ENCODE measurements around the gene HHATL. TPM values are rescaled to one million over a fixed set of nuclear protein-coding genes. Genes with fewer than 3 reads are reported as not detected.

Gene HHATL
- total RNA-seq, 2 experiments from 2014 or later: not detected

- DNase-seq (no peak), ATAC-seq (no peak)
- peaks cover 9% of the 10 kb centered on the region for H3K36me3 Mint-ChIP-seq (ENCODE audit: low read depth)
- ChIA-PET CTCF (interaction anchor here (0.6 to 0.9 kb wide), 2 partner anchors 10 to 834 kb away, joined by 3 to 4 read pairs; no protein-coding TSS in a partner anchor), POLR2A (no interaction called here)
- H3K9me3 Mint-ChIP-seq (ENCODE audit: low read depth): no peaks in the 10 kb centered on the region
- peaks cover 14% of the 10 kb centered on the region for H3K4me1 Mint-ChIP-seq
- H3K27ac Mint-ChIP-seq: peak overlapping the region; percentile 34
- no peak overlapping the region for H3K4me3 Mint-ChIP-seq
- peaks cover 2% of the 10 kb centered on the region for H3K27me3 Mint-ChIP-seq
- intact Hi-C loops (cut with DNase I, micrococcal nuclease): loop anchor here (5.0 to 10.0 kb wide), 2 partner anchors 91 to 93 kb away; no protein-coding TSS in a partner anchor
Measured at GRCh38 chr3:42651248-42652091, 51.1 kb downstream of the HHATL start.

- H3K36me3 Mint-ChIP-seq (ENCODE audit: low read depth): peaks cover 15% of the 10 kb centered on the region
- ChIA-PET POLR2A (no interaction called here), CTCF (no interaction called here)
- H3K4me3 Mint-ChIP-seq: no peak overlapping the region
- H3K27me3 Mint-ChIP-seq: peaks cover 2% of the 10 kb centered on the region
- intact Hi-C loops (cut with DNase I, micrococcal nuclease): loop anchor here (5.0 to 10.0 kb wide), 2 partner anchors 93 to 95 kb away; no protein-coding TSS in a partner anchor
- DNase-seq: no peak
- no peak overlapping the region for H3K27ac Mint-ChIP-seq
- no peaks in the 10 kb centered on the region for H3K9me3 Mint-ChIP-seq (ENCODE audit: low read depth)
- peaks cover 14% of the 10 kb centered on the region for H3K4me1 Mint-ChIP-seq
- ATAC-seq: no peak
Measured at GRCh38 chr3:42649783-42650182, 52.8 kb downstream of the HHATL start.

GRCh38 chr3:42649006-42649405 is 53.6 kb downstream of the HHATL start:
- intact Hi-C loops (cut with DNase I, micrococcal nuclease): no loop called here
- peaks cover 2% of the 10 kb centered on the region for H3K27me3 Mint-ChIP-seq
- POLR2A ChIA-PET: no interaction called here
- H3K36me3 Mint-ChIP-seq (ENCODE audit: low read depth): peaks cover 20% of the 10 kb centered on the region
- H3K4me1 Mint-ChIP-seq: peaks cover 14% of the 10 kb centered on the region
- DNase-seq: no peak
- H3K4me3 Mint-ChIP-seq: no peak overlapping the region
- CTCF ChIA-PET: interaction anchor here (0.9 to 1.2 kb wide), 2 partner anchors 12 to 147 kb away, joined by 3 to 4 read pairs; partner anchors contain the start of gene VIPR1
- H3K27ac Mint-ChIP-seq: peak overlapping the region; percentile 13
- no peaks in the 10 kb centered on the region for H3K9me3 Mint-ChIP-seq (ENCODE audit: low read depth)
- no peak for ATAC-seq

GRCh38 chr3:42647821-42648459 is 54.7 kb downstream of the HHATL start:
- DNase-seq (no peak), ATAC-seq (no peak)
- Mint-ChIP-seq H3K27ac (no peak overlapping the region), H3K27me3 (no peaks in the 10 kb centered on the region), H3K4me1 (peaks cover 7% of the 10 kb centered on the region), H3K4me3 (no peak overlapping the region), H3K36me3 (ENCODE audit: low read depth) (peaks cover 28% of the 10 kb centered on the region), H3K9me3 (ENCODE audit: low read depth) (no peaks in the 10 kb centered on the region)
- intact Hi-C loops (cut with DNase I, micrococcal nuclease): no loop called here
- CTCF ChIA-PET: interaction anchor here (0.5 to 1.6 kb wide), 4 partner anchors 11 to 456 kb away, joined by 3 to 5 read pairs (median 3); partner anchors contain the start of gene VIPR1
- POLR2A ChIA-PET: no interaction called here

Other genes starting within 250 kb of the HHATL start
- gene VIPR1, start 200.2 kb downstream of the HHATL start, total RNA-seq: 1 to 10 TPM; 6.6 to 6.7 TPM
- 10 to 100 TPM; 34.2 to 42.5 TPM for gene SEC22C, start 120.8 kb downstream of the HHATL start, total RNA-seq
- gene SS18L2, start 111.9 kb downstream of the HHATL start, total RNA-seq: 10 to 100 TPM; 42.0 to 54.5 TPM
- gene NKTR, start 102.1 kb downstream of the HHATL start, total RNA-seq: 10 to 100 TPM; 50.8 to 59.2 TPM
- gene ZBTB47, start 49.1 kb downstream of the HHATL start, total RNA-seq: under 1 TPM; 0.60 to 0.62 TPM
- not detected for gene KLHL40, start 17.3 kb downstream of the HHATL start, total RNA-seq
- gene CCDC13, start 70.5 kb upstream of the HHATL start, total RNA-seq: under 1 TPM; 0.46 to 0.63 TPM
- 10 to 100 TPM; 74.9 to 77.8 TPM for gene HIGD1A, start 101.7 kb upstream of the HHATL start, total RNA-seq
- under 1 TPM; 0.64 to 0.65 TPM for gene ACKR2, start 106.6 kb upstream of the HHATL start, total RNA-seq
- gene CYP8B1, start 173.1 kb upstream of the HHATL start, total RNA-seq: not detected
- gene ZNF662, start 203.3 kb upstream of the HHATL start, total RNA-seq: 1 to 10 TPM; 1.1 to 1.3 TPM

Measured in activated CD4-positive, alpha-beta T cell treated with anti-CD3 and anti-CD28 coated beads for 36 hours (primary cell).